HUDEP-2 (cell line): ENCODE results near the gene BSG.
A peak's percentile ranks its signal among the peaks of the same experiment; 100 is the strongest.
"Not testable (repeated sequence)": the region's sequence is repeated elsewhere in the genome, so short reads cannot be mapped to it uniquely, and the experiment has no call there.

ENCODE experiments used
- DNase-seq, 76 experiments: peaks; one replicate each; lab custom pipeline; 2025; ENCODE audit not compliant: unreplicated experiment in 76 of 76; lab: John Stamatoyannopoulos, UW

Gene BSG

DNA sequence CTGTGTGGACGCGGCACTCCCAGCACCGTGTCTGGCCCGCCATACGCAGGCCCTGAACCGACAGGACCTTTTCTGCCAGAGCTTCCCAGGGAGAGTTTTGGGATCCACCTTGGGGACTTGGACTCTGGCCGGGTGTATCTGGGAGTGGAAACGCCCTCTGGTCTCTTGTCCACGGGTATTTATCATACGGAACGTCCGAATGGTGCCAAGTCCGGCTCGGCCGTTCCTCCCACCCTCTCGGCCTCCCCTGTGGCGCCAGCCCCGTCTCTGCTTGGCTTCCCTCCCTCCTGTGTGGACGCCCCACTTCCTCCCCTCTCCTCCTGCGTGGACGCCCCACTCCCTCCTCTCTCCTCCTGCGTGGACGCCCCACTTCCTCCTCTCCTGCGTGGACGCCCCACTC lies 29.4 kb downstream of the BSG start:
- DNase-seq: no peak

DNA sequence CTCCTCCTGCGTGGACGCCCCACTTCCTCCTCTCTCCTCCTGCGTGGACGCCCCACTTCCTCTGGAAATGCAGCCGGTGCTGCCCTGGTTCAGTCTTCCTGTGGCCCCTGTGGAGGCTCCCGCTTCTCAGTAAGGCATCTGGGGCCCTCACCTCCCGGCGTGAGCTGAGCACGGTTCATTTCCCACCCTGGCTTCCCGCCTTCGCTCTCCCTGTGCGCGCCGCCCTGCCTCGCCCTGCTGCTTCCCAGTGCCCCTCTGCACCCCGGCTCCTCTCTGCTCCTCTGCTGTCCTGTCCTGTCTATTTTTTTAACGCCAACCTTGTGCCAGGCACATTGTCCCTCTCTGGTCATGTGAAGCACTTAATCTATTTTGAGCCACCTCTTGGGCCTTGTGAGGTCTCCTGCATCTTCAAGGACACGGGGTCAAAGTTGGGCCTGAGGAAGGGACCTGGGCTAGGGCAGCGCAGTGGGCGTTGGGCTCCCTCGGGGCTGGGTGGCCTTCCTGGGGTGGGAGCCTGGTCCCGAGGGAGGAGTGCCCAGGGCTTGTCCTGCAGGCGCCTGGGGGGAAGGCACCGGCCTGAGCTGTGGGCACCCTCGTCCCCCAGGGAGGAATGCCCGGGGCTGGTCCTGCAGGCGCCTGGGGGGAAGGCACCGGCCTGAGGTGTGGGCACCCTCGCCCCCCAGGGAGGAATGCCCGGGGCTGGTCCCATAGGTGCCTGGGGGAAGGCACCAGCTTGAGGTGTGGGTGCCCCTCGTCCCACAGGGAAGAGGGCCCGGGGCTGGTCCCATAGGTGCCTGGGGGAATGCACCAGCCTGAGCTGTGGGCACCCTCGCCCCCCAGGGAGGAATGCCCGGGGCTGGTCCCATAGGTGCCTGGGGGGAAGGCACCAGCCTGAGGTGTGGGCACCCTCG lies 30.2 kb downstream of the BSG start:
- no peak for DNase-seq

DNA sequence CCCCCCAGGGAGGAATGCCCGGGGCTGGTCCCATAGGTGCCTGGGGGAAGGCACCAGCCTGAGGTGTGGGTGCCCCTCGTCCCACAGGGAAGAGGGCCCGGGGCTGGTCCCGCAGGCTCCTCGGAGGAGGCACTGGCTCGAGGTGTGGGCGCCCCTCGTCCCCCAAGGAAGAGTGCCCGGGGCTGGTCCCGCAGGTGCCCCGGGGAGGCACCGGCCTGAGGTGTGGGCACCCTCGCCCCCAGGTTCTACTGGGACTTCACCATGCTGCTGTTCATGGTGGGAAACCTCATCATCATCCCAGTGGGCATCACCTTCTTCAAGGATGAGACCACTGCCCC lies 30.9 kb downstream of the BSG start:
- DNase-seq: not testable (repeated sequence)

DNA sequence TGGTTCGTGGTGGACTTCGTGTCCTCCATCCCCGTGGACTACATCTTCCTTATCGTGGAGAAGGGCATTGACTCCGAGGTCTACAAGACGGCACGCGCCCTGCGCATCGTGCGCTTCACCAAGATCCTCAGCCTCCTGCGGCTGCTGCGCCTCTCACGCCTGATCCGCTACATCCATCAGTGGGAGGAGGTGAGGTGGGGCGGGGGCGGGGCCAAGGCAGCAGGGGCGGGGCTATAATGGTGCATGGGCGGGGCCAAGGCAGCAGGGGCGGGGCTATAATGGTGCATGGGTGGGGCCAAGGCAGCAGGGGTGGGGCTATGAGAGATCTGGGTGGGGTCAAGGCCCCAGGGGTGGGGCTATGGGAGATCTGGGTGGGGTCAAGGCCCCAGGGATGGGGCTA lies 31.4 kb downstream of the BSG start:
- DNase-seq: peak in 3 of 76 experiments; percentile 17 to 43 (median 27)

DNA sequence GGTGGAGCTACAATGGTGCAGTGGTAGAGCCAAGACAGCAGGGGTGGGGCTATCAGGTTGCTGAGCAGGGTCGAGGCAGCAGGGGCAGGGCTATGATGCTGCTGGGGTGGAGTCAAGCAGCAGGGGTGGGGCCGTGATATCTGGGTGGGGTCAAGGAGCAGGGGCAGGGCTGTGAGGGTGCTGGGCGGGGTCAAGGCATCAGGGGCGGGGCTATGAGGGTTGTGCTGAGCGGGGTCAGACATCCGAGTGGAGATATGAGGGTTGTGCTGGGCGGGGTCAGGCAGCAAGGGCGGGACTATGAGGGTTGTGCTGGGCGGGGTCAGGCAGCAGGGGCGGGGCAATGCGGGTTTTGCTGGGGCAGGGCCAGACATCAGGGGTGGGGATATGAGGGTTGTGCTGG lies 32.0 kb downstream of the BSG start:
- DNase-seq: peak in 56 of 76 experiments; percentile 32 to 82 (median 65)

DNA sequence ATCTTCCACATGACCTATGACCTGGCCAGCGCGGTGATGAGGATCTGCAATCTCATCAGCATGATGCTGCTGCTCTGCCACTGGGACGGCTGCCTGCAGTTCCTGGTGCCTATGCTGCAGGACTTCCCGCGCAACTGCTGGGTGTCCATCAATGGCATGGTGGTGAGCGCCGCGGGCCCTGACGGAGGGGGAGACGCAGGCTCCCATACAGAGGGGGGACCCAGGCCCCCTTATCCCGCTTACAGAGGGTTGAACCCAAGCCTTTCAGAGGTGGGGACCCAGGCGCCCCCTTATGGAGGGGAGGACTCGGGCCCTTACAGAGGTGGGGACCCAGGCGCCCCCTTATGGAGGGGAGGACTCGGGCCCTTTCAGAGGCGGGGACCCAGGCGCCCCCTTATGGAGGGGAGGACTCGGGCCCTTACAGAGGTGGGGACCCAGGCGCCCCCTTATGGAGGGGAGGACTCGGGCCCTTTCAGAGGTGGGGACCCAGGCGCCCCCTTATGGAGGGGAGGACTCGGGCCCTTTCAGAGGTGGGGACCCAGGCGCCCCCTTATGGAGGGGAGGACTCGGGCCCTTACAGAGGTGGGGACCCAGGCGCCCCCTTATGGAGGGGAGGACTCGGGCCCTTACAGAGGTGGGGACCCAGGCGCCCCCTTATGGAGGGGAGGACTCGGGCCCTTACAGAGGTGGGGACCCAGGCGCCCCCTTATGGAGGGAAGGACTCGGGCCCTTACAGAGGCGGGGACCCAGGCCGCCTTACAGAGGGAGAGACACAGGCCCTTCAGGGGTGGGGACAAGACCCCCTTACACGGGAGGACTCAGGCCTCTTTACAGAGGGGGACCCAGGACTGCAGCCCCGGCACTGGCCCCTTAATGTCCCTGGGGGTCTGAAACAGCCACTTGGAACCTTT lies 32.9 kb downstream of the BSG start:
- DNase-seq: peak in 14 of 76 experiments; percentile 13 to 54 (median 30)

- DNase-seq: no peak
Observed at GRCh38 chr19:607301-608154, 35.1 kb downstream of the BSG start.

DNA sequence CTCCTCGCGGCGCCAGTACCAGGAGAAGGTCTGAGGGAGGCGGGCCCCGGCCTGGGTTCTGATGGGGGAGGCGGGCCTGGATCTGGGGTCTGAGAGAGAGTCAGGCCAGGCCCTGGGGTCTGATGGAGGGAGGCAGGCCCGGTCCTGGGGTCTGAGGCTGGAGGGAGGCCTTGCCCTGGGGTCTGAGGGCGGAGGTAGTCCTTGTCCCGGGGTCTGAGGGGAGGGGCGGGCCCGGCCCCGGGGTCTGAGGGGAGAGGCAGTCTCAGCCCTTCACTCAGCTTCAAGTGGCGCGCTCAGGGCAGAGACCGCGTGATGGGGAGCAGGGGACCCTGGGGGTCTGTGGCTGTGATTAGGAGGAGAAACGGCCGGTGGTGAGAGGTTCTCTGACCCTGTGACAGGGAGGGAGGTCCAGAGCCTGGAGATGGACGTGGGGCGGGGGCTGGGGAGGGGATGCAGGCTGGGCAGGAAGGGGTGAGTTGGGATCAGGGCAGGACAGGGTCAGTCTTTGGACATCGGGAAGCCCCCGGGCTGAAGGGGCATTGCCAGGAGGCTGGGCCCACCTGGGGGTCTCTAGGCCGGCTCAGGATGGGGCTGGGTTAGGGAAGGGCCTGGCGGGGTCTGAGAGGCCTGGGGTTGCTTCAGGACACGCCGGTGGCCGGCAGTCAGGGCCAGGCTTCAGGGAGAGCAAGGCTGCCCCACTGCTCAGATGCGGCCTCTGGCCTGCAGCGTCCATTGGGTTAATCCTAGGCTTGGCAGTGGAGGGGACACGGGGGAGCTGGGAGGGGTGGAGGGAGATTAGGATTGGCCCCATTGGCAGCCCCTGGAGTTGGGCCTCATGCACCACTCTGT lies 36.0 kb downstream of the BSG start:
- DNase-seq: no peak

GRCh38 chr19:609004-609346 lies 36.6 kb downstream of the BSG start:
- peak in 65 of 76 experiments; percentile 23 to 89 (median 71) for DNase-seq

- peak in 2 of 76 experiments; percentile 27 for DNase-seq
Observed at GRCh38 chr19:610071-610800, 37.8 kb downstream of the BSG start.

DNA sequence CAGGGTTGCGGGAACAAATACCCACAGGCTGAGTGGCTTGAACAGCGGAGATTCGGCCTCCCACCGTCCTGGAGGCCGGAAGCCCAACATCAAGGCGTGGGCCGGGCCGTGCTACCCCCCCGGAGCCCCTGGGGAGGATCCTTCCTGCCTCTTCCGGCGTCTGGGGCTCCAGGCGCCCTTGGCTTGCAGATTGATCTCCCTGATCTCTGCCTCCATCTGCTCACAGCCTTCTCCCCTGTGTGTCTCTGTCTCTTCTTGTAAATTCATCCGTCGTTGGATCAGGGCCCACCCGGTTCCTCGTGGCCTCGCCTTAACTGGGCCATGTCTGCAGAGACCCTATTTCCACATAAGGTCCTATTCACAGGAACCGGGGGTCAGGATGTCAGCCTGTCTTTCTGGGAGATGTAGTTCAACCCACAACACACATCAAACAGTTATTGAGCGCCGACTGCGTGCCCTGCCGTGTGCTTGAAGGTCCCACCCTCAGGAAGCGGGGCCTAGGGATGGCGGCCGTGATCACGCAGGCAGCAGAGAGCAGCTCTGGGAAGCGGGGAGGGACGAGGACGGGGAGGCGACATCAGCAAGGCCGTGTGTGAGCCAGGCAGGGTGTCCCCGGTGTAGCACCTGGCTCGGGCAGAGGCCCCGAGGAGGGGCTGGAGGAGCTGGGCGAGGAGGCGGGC lies 38.5 kb downstream of the BSG start:
- DNase-seq: peak in 48 of 76 experiments; percentile 12 to 82 (median 46)

GRCh38 chr19:611481-611868 lies 39.1 kb downstream of the BSG start:
- DNase-seq: no peak

DNA sequence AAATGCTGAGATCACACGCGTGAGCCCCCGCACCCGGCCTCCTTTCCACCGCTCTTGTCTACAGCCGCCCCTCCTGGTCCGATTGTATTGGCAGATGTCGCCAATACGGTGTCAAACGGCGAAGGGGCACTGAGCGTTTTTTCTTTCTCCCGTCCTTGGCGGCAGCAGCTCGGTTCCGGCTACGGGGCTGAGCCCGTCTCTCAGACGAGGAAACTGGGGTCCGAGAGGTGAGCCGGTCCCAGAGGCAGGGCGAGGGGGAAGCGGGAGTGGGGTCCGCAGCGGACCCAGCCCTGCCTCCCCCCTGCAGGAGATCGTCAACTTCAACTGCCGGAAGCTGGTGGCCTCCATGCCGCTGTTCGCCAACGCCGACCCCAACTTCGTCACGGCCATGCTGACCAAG lies 40.5 kb downstream of the BSG start:
- DNase-seq: no peak

DNA sequence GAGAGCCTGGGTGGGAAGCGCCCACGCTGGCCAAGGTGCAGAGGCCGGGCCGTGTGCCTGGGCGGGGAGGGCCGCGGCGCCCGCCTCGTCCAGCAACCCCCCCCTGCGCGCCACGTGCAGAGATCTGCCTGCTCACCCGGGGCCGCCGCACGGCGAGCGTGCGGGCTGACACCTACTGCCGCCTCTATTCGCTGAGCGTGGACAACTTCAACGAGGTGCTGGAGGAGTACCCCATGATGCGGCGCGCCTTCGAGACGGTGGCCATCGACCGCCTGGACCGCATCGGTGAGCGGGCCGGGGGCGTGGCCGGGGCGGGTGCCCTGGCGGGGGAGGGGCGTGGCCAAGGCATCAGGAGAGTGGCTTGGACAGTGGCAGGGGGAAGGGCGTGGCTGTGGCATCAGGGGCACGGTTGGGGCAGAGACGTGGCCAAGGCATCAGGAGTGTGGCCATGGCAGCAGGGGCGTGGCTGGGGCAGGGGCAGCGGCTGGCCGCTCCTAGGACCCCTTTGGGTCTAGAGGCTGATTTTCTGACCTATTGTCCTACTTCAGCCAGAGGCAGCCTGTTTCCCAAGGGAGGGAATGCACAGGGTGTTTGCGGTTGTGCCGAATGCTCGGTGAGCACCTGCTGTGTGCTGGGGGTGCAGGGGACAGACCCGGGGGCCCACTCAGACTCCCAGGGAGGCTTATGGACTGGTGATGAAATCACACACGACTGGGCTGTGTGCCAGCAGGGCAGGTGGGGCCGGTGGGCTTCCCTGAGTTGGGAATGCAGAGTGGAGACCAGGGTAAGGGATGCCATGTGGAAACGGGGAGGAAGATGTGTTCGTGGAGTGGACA lies 41.6 kb downstream of the BSG start:
- DNase-seq: no peak

GRCh38 chr19:615619-616018 lies 43.2 kb downstream of the BSG start:
- DNase-seq: no peak

- DNase-seq: no peak
Observed at GRCh38 chr19:616062-616700, 43.8 kb downstream of the BSG start.
